ENCODE data around the gene PIM1. TPM values are rescaled to one million over a fixed set of nuclear protein-coding genes. Genes with fewer than 3 reads are reported as not detected.

PIM1 gene
- total and polyA plus RNA-seq, 9 of the 15 experiments (the other 6 are each of a cell fraction or from before 2014, with no cell fraction given): 19.0 to 789 (median 212) TPM

DNA sequence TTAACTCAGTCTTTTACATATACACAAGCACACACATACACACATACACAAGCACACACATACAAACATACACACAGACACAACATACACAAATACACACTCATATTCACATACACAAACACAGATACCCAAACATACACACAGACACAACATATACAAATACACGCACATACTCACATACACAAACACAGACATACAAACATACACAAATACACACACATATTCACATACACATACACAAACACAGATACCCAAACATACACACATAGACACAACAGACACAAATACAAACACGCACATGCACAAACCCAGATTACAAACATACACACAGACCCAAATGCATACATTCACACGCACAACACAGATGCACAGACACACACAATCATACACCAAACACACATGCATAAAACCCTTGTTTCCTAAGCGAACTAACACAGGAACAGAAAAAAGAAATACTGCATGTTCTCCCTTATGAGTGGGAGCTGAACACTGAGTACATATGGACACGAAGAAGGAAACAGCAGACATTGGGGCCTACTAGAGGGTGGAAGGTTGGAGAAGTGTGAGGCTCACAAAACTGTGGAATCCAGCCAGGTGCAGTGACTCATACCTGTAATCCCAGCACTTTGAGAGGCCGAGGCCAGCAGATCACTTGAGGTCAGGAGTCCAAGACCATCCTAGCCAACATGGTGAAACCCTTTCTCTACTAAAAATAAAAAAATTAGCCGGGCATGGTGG, 34.2 kb downstream of the PIM1 start (continued):
- TF ChIP-seq, protein P1, sequence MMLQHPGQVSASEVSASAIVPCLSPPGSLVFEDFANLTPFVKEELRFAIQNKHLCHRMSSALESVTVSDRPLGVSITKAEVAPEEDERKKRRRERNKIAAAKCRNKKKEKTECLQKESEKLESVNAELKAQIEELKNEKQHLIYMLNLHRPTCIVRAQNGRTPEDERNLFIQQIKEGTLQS (IDR thresholded peaks at IDR 0.05): peak; percentile 91
- TF ChIP-seq, protein P1 (CRISPR knock-in tag; conservative IDR thresholded peaks at IDR 0.05): peak; percentile 22; the same call in 1 of the 2 replicates
- TF ChIP-seq, protein P2, sequence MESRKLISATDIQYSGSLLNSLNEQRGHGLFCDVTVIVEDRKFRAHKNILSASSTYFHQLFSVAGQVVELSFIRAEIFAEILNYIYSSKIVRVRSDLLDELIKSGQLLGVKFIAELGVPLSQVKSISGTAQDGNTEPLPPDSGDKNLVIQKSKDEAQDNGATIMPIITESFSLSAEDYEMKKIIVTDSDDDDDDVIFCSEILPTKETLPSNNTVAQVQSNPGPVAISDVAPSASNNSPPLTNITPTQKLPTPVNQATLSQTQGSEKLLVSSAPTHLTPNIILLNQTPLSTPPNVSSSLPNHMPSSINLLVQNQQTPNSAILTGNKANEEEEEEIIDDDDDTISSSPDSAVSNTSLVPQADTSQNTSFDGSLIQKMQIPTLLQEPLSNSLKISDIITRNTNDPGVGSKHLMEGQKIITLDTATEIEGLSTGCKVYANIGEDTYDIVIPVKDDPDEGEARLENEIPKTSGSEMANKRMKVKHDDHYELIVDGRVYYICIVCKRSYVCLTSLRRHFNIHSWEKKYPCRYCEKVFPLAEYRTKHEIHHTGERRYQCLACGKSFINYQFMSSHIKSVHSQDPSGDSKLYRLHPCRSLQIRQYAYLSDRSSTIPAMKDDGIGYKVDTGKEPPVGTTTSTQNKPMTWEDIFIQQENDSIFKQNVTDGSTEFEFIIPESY (CRISPR knock-in tag; IDR thresholded peaks at IDR 0.05): 0 out of 2 replicates have a peak, but pooled peaks have one; percentile 14
- TF ChIP-seq MEF2D (tag; conservative IDR thresholded peaks at IDR 0.05; ENCODE audit: low read depth): peak; percentile 74
- no peak for TF ChIP-seq ETV5 (CRISPR knock-in tag; IDR thresholded peaks at IDR 0.05; ENCODE audit: low read depth)
- peak; percentile 77 for TF ChIP-seq NFE2 (IDR thresholded peaks at IDR 0.05; ENCODE audit: low read depth)
- TF ChIP-seq CEBPG (CRISPR knock-in tag; IDR thresholded peaks at IDR 0.05): no peak
- TF ChIP-seq CEBPG (tag; conservative IDR thresholded peaks at IDR 0.05 in 1 of 2, IDR thresholded peaks at IDR 0.05 in 1 of 2): no peak
- TF ChIP-seq BRD4 (IDR thresholded peaks at IDR 0.05): peak; percentile 57; the same call in 1 of the 2 replicates
- peak; percentile 41; the same call in 1 of the 2 replicates for TF ChIP-seq GATAD2A (IDR thresholded peaks at IDR 0.05)
- TF ChIP-seq MED1 (CRISPR knock-in tag; IDR thresholded peaks at IDR 0.05; ENCODE audit: borderline replicate concordance): no peak
- TF ChIP-seq MAFK (IDR thresholded peaks at IDR 0.05; ENCODE audit: low read length): no peak
- peak; percentile 91 for TF ChIP-seq DPF2 (IDR thresholded peaks at IDR 0.05)
- TF ChIP-seq WHSC1 (IDR thresholded peaks at IDR 0.05; ENCODE audit: low read length): peak; percentile 24
- peak; percentile 72 for TF ChIP-seq RBBP5 (IDR thresholded peaks at IDR 0.05; ENCODE audit: borderline replicate concordance, insufficient read depth, low read length, poor library complexity, severe bottlenecking)
- peak; percentile 94 for TF ChIP-seq L3MBTL2 (IDR thresholded peaks at IDR 0.05)
- TF ChIP-seq, protein P3, sequence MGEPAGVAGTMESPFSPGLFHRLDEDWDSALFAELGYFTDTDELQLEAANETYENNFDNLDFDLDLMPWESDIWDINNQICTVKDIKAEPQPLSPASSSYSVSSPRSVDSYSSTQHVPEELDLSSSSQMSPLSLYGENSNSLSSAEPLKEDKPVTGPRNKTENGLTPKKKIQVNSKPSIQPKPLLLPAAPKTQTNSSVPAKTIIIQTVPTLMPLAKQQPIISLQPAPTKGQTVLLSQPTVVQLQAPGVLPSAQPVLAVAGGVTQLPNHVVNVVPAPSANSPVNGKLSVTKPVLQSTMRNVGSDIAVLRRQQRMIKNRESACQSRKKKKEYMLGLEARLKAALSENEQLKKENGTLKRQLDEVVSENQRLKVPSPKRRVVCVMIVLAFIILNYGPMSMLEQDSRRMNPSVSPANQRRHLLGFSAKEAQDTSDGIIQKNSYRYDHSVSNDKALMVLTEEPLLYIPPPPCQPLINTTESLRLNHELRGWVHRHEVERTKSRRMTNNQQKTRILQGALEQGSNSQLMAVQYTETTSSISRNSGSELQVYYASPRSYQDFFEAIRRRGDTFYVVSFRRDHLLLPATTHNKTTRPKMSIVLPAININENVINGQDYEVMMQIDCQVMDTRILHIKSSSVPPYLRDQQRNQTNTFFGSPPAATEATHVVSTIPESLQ (CRISPR knock-in tag; IDR thresholded peaks at IDR 0.05): no peak
- peak; percentile 25; the same call in 1 of the 2 replicates for TF ChIP-seq PTRF (tag; IDR thresholded peaks at IDR 0.05)
